Measurements from ENCODE around the gene ACADVL.
"Not testable (repeated sequence)": the region's sequence is repeated elsewhere in the genome, so short reads cannot be mapped to it uniquely, and the experiment has no call there.

Gene ACADVL

GRCh38 chr17:7235693-7236665, 16.2 kb downstream of the ACADVL start:
- no peak for FAIRE-seq

DNA sequence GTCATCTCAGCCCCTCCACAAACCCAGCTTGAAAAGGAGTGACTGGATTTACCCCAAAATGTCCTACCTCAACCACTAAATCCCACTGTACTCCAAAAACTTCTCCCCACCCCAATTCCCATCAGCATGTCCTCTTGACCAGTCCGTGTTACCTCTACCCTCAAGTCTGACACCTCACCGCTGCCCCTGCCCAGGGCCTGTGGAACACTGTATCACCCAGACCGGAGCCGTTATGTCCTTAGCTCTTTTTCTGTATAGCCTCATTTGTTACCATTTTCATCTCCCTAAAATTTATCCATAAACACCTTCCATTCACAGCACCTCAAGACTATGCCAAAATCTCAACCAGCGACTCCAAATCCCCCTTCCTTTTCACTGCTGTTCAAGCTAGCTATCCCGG, 17.1 kb downstream of the ACADVL start:
- no peak for FAIRE-seq

GRCh38 chr17:7237266-7237760, 17.6 kb downstream of the ACADVL start:
- no peak for FAIRE-seq

GRCh38 chr17:7237761-7238419, 18.2 kb downstream of the ACADVL start:
- FAIRE-seq, result no peak

DNA sequence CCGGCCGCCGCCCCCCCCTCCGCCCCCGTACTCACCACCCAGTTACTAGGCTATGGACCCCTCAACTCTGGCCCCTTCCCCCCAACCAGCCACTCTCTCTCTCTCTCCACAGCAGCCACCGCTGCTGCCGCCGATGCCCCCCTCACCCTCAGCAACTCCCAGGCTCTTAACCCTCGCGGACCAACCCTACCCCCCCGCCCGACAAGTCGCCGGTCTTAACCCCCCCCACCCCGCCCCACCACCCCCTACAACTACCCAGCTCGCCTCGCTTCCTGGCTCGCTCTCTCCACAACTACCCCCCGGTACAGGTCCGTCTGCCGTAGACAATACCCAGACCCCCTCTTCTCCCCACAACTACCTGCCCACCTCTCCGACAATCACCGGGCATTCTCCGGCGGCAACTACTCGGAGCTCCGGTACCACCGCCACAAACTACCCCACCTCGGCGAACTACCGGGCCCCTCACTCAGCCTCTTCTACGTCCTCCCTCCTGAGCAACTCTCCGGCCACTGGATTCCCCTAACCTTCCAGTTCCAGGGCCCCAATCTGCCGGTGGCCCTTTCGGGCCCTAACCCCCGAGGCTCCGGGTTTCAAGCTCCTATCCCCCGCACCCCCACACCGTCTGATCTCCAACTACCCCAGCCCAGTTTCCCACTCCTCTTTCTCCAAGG, 18.8 kb downstream of the ACADVL start:
- no peak for FAIRE-seq

DNA sequence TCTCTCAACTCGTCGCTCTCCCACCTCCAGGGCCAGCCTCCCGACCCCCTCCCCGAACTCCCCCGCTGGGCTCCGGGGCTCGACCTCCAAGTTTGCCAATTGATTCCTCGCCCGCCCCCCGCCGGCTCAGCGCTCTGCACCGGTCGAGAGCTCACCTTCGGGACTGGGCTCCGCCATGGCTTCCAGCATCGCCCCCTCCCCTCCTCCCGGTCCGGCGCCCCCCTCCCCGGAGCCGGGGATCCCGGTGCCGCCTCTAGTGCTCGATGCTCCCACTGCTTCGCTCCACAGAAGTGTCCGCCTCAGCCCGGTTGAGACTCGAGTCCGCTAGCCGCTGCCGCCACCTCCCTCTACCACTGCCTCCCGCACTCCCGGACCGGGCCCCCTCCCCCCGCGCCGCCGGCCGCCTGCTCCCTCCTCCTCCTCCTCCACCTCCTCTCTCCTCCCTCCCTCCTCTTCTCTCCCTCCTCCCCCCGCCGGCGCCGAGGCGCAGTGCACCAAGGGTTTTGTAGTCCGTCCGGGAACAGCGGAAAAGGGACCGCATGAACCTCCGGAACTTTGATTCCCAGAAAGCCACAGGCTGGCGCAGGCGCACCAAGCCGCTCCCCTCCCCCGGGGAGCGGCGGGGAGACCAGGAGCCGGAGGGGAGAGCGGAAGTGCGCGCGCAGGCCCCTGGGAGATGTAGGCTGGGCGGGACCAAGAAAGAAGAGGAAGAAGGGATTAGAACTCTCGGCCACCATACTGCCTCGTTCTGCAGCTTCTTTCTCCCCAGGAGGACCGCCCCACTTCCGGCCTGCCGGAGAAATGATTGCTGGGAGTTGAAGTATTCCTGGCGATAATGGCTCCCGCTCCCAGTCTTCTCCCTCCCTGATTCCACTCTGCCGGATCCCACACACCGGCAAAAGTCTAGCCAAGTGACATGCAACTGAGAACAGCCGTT, 19.6 kb downstream of the ACADVL start, which contains the start of gene PHF23:
Gene PHF23, minus strand, starts transcription at position 367 of the 937 bp plus-strand sequence. Its CDS starts 178 bp downstream, at position 189.
- FAIRE-seq, result peak; percentile 98

DNA sequence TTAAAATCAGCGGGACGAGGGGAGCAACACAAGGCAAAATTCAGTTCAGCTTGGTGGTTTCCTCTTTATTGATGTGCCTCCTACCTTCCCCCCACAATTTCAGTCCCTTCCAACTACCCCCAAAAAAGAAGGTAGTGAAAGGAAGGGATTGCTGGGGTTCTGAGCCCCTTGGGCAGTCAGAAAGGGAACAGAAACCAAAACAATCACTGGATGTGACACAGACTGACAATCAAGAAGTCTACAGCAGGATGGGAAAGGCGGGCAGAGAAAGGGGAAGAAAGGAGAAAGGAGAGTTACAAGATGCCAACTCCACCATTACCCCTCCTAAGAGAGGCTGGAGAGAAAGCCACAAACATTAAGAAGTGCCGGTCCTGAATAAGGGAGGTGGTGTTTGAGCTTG, 20.6 kb downstream of the ACADVL start:
- FAIRE-seq, result no peak

DNA sequence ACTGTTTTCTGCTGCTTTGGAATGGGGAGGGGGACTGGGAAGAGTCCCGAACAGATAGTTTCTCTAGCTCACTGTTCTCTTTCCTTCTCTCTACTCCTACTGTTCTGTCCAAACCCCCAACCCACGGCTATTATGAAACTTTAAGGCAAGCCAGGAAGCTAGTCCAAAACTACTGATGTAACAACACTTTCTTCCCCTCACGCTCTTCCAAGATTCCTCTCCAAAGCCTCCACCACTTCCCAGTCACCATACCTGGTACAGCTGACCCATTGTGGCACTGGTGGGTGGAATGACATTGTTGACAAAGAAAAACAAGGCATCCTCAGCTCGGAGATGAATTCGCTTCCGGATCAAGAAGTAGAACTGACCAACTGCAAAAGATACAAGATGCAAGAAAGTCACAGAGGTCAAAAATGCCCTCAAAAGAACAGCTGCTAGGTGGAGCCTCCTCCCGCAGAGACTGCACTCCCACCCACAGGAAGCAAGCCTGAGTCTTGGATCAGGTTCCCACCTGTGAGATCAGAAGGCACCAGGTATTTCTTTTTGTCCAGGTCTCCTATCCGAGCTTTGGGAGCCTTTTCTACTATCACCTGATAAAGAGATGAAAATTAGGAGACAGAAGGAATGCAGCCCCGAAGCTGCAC, 21.5 kb downstream of the ACADVL start:
- no peak for FAIRE-seq

DNA sequence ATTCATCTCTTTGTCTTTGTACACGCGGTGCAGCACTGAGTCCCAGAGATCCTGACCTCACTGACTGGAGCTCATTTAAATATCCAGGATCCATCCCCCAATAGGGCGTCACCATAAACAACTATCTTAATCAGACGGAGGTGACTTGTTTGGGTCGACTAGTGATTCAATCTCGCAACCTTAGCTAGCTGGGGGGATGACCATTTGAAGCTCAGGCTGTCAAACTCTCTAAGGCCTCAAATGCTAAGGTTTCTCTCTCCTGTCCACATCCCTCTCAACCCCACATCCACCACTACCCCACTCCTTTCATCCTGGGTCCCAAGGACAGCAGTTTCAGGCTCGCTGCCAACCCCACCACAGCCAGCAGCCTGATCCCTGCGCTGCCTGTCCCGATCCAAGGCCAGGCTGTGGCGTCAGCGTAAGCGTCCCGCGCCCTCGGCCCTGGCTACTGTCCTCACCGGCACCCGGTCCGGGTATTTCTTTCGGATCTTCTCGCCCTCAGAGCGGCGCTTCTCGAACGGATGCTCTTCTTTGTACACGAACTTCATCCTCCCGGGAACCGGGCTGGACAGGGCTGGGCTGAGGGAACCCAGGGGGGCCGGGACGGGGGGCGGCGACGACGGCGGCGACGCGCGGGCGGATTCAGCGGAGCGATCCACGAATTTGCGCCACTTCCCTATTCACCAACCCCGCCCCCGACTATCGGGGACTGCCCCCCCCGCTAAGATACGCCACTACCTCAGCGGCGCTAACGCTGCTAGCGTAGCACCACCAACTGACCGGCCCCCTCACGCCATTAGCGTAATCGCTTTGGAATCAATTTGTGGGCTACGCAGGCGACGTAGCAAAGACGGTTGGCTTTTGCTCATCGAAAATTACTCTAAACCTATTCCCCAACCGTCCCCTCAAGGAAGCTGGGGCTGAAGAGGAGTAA, 22.3 kb downstream of the ACADVL start, which contains the start of gene GABARAP:
Gene GABARAP, minus strand, starts transcription at position 667 of the 934 bp plus-strand sequence. Its CDS starts 119 bp downstream, at position 548.
- peak; percentile 25 for FAIRE-seq

DNA sequence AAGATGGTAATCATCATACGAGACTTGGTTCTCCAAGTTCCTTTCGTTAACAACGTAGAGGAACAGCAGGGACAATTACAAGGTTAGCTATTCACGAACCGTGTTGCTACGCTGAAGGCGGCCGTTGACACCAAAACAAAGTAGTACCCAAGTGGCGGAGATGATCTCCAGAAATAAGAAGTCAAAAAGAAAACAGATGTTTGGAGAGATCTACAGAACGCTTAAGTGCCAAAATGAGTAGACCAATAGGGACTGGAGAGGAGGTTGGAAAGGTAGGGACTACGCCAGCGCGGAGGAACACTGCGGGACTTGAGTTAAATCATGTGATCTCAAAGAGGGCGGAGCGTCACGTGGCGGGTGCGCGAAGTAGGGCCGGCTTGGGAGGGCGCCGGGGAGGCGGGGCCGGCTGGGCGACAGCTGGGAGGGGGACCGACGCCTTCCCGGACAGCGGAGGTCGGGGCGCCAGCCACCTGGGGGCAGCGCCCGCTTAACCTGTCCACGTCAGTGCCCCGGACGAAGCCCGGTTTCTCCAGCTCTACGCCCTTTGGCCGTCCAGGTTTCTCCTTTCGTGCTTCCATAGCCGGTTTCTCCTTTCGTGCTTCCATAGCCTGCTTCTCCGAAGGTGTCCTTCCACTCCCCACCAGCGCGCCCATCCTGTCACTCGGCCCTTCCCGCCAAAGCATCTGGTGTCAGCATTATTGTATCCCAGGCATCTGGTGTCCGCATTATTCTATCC, 23.1 kb downstream of the ACADVL start:
- no peak for FAIRE-seq

DNA sequence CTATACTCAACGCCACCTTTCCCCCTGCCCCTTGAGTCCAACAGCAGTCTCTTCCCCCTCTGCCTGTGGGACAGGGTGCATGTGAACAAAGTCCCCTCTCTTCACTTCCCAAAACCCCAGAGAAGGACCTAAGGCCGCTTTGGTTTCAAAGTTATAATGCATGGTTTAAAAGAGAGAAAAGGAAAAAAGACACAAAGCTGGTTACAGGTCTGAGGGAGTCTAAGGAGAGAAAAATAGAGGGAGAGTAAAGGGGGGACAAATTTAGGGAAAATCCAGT, 23.7 kb downstream of the ACADVL start:
- FAIRE-seq, result no peak

DNA sequence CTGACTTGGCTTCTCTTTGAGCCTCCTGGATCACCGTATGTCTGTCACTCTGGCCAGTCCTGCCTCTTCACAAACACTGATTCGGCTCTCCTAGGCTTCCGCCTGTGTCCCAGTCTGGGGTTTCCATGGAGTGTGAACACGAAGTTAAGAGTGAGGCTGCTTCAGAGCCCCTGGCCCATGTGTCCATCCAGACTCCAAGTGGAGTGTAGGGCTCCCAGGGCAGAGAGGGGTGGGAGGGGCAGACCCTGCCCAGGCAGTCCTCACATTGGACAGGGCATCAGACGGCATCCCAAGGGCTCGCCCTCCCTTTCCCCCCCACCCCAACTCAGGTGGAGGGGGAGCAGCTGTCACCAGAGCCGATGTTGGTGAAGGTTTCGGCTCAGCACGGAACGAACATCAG, 24.1 kb downstream of the ACADVL start:
- FAIRE-seq, result not testable (repeated sequence)

- FAIRE-seq, result no peak
Observed at GRCh38 chr17:7246779-7247178, 27.0 kb downstream of the ACADVL start.

- FAIRE-seq, result no peak
Observed at GRCh38 chr17:7248796-7249195, 29.1 kb downstream of the ACADVL start.

- FAIRE-seq, result no peak
Observed at GRCh38 chr17:7249214-7249613, 29.5 kb downstream of the ACADVL start.

GRCh38 chr17:7249830-7250229, 30.1 kb downstream of the ACADVL start:
- no peak for FAIRE-seq

- FAIRE-seq, result no peak
Observed at GRCh38 chr17:7250695-7251627, 31.2 kb downstream of the ACADVL start.

GRCh38 chr17:7251661-7252175, 32.0 kb downstream of the ACADVL start, which contains the start of gene CTDNEP1:
Gene CTDNEP1, minus strand, starts transcription at chr17:7251734. Its CDS starts 438 bp downstream, at chr17:7251296.
- peak; percentile 99 for FAIRE-seq
